ENCODE measurements around the gene SSX4B.
"Not testable (repeated sequence)": the region's sequence is repeated elsewhere in the genome, so short reads cannot be mapped to it uniquely, and the experiment has no call there.

GRCh38 chrX:48367717-48368408, 43.9 kb downstream of the SSX4B start:
- not testable (repeated sequence) for TF ChIP-seq POLR2A (IDR thresholded peaks at IDR 0.05; ENCODE audit: low read length); GATA1 (IDR thresholded peaks at IDR 0.05; ENCODE audit: low read depth, low read length)

Data from erythroblast (primary cell).